ENCODE data around the gene UBE2QL1.
A peak's percentile ranks its signal among the peaks of the same experiment; 100 is the strongest.

The UBE2QL1 gene

DNA sequence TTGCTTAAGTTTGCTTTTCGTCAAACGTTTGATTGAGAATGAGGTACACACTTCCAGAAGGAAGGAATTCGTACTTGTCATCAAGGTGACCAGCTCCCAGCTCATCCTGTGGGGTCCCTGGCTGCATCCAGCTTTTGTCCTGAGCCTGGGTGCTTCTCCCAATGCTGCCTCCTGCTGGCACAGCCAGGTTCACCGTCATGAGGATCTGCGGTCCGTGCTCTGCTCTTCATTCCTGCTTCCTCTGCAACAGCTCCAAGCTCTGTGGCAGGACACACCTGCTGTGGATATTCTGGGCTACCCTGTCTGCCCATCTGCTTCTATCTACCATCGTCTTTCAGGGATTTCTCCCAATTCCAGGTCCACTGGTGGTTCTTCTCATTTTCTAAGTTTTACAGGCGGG lies 13.3 kb upstream of the UBE2QL1 start (continued):
- TF ChIP-seq, protein P1, sequence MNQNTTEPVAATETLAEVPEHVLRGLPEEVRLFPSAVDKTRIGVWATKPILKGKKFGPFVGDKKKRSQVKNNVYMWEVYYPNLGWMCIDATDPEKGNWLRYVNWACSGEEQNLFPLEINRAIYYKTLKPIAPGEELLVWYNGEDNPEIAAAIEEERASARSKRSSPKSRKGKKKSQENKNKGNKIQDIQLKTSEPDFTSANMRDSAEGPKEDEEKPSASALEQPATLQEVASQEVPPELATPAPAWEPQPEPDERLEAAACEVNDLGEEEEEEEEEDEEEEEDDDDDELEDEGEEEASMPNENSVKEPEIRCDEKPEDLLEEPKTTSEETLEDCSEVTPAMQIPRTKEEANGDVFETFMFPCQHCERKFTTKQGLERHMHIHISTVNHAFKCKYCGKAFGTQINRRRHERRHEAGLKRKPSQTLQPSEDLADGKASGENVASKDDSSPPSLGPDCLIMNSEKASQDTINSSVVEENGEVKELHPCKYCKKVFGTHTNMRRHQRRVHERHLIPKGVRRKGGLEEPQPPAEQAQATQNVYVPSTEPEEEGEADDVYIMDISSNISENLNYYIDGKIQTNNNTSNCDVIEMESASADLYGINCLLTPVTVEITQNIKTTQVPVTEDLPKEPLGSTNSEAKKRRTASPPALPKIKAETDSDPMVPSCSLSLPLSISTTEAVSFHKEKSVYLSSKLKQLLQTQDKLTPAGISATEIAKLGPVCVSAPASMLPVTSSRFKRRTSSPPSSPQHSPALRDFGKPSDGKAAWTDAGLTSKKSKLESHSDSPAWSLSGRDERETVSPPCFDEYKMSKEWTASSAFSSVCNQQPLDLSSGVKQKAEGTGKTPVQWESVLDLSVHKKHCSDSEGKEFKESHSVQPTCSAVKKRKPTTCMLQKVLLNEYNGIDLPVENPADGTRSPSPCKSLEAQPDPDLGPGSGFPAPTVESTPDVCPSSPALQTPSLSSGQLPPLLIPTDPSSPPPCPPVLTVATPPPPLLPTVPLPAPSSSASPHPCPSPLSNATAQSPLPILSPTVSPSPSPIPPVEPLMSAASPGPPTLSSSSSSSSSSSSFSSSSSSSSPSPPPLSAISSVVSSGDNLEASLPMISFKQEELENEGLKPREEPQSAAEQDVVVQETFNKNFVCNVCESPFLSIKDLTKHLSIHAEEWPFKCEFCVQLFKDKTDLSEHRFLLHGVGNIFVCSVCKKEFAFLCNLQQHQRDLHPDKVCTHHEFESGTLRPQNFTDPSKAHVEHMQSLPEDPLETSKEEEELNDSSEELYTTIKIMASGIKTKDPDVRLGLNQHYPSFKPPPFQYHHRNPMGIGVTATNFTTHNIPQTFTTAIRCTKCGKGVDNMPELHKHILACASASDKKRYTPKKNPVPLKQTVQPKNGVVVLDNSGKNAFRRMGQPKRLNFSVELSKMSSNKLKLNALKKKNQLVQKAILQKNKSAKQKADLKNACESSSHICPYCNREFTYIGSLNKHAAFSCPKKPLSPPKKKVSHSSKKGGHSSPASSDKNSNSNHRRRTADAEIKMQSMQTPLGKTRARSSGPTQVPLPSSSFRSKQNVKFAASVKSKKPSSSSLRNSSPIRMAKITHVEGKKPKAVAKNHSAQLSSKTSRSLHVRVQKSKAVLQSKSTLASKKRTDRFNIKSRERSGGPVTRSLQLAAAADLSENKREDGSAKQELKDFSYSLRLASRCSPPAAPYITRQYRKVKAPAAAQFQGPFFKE (tag by site-specific recombination; IDR thresholded peaks at IDR 0.05; ENCODE audit: borderline replicate concordance) = no peak
- no peak for TF ChIP-seq ZNF623 (tag by site-specific recombination; IDR thresholded peaks at IDR 0.05)
- TF ChIP-seq ZNF48 (tag by site-specific recombination; IDR thresholded peaks at IDR 0.05) = no peak
- no peak for TF ChIP-seq ZSCAN23 (tag by site-specific recombination; IDR thresholded peaks at IDR 0.05)
- no peak for TF ChIP-seq ZNF571 (tag by site-specific recombination; IDR thresholded peaks at IDR 0.05)
- TF ChIP-seq MEIS1 (CRISPR knock-in tag; IDR thresholded peaks at IDR 0.05; ENCODE audit: borderline replicate concordance) = no peak
- TF ChIP-seq, protein P2, sequence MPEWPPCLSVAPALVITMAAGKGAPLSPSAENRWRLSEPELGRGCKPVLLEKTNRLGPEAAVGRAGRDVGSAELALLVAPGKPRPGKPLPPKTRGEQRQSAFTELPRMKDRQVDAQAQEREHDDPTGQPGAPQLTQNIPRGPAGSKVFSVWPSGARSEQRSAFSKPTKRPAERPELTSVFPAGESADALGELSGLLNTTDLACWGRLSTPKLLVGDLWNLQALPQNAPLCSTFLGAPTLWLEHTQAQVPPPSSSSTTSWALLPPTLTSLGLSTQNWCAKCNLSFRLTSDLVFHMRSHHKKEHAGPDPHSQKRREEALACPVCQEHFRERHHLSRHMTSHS (tag by site-specific recombination; IDR thresholded peaks at IDR 0.05) = no peak

DNA sequence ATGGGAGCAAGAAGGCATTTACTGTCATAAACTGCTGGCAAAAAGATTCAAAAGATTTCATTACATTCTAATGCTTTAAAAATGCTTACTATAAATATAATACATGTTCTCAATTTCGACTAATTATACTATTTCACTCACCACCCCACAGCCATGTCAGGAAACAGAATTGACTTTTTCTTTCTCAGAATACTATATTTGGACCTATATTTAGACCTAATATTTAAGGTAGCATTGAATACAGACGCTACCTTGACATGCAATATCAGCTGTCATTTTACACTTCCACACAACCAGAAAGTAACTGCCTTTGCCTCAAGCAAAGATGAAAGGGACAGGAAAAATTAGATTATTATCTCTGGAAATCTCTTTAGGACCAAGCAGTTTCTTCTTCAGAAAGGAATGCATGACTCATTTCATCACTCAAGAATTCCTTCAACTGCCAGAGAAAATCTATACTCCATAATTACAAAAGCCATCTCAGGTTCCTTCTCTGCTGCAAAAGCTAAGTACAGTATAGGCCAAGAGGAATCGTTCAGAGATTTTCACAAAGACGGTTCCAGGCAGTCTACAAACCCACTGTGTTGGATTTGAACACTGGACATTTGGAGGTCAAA lies 11.8 kb upstream of the UBE2QL1 start:
- ChIA-PET CTCF (interaction anchor here (0.7 to 1.3 kb wide), 4 partner anchors 19 to 940 kb away, joined by 3 to 7 read pairs (median 4); no protein-coding TSS in a partner anchor), POLR2A (interaction anchor here (0.6 to 1.6 kb wide), 4 partner anchors 9 to 58 kb away, joined by 3 to 9 read pairs (median 4); partner anchors contain the start of genes MED10 and UBE2QL1)
- no peaks in the 10 kb centered on the region for H3K4me1 ChIP-seq (ENCODE audit: control insufficient read depth, insufficient read depth, low read length)
- H3K4me3 ChIP-seq (ENCODE audit: low read depth, low read length) = no peak overlapping the region
- peaks cover 4% of the 10 kb centered on the region; the same call in 1 of the 2 replicates for H3K9me3 ChIP-seq (ENCODE audit: control insufficient read depth, insufficient read depth, low read depth, low read length)
- H3K27ac ChIP-seq (ENCODE audit: extremely low read depth, low read depth, low read length) = no peak overlapping the region
- no peaks in the 10 kb centered on the region for H3K36me3 ChIP-seq (ENCODE audit: control insufficient read depth in 2 of 2, insufficient read depth in 1 of 2, low read length in 2 of 2)
- TF ChIP-seq ZNF366 (tag by site-specific recombination; conservative IDR thresholded peaks at IDR 0.05) (peak; percentile 26; the same call in 1 of the 2 replicates), ZNF24 (tag by site-specific recombination; IDR thresholded peaks at IDR 0.05) (no peak), KLF9 (tag by site-specific recombination; IDR thresholded peaks at IDR 0.05; ENCODE audit: low read depth) (no peak), ZNF621 (tag by site-specific recombination; IDR thresholded peaks at IDR 0.05) (no peak), IKZF3 (tag by site-specific recombination; IDR thresholded peaks at IDR 0.05) (no peak), ZNF600 (tag by site-specific recombination; IDR thresholded peaks at IDR 0.05) (peak; percentile 65), ZFP37 (tag by site-specific recombination; IDR thresholded peaks at IDR 0.05) (no peak), ZNF155 (tag by site-specific recombination; IDR thresholded peaks at IDR 0.05) (no peak), ZBTB8A (tag by site-specific recombination; IDR thresholded peaks at IDR 0.05) (no peak), TRIM28 (IDR thresholded peaks at IDR 0.05; ENCODE audit: borderline replicate concordance, low read length) (no peak), MYNN (tag by site-specific recombination; IDR thresholded peaks at IDR 0.05; ENCODE audit: borderline replicate concordance) (no peak), KLF10 (tag by site-specific recombination; IDR thresholded peaks at IDR 0.05) (no peak)
- TF ChIP-seq, protein P3, sequence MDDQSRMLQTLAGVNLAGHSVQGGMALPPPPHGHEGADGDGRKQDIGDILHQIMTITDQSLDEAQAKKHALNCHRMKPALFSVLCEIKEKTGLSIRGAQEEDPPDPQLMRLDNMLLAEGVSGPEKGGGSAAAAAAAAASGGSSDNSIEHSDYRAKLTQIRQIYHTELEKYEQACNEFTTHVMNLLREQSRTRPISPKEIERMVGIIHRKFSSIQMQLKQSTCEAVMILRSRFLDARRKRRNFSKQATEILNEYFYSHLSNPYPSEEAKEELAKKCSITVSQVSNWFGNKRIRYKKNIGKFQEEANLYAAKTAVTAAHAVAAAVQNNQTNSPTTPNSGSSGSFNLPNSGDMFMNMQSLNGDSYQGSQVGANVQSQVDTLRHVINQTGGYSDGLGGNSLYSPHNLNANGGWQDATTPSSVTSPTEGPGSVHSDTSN (CRISPR knock-in tag; IDR thresholded peaks at IDR 0.05) = no peak
- TF ChIP-seq, protein P4, sequence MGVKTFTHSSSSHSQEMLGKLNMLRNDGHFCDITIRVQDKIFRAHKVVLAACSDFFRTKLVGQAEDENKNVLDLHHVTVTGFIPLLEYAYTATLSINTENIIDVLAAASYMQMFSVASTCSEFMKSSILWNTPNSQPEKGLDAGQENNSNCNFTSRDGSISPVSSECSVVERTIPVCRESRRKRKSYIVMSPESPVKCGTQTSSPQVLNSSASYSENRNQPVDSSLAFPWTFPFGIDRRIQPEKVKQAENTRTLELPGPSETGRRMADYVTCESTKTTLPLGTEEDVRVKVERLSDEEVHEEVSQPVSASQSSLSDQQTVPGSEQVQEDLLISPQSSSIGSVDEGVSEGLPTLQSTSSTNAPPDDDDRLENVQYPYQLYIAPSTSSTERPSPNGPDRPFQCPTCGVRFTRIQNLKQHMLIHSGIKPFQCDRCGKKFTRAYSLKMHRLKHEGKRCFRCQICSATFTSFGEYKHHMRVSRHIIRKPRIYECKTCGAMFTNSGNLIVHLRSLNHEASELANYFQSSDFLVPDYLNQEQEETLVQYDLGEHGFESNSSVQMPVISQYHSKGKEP (tag by site-specific recombination; IDR thresholded peaks at IDR 0.05) = no peak
- TF ChIP-seq, protein P5, sequence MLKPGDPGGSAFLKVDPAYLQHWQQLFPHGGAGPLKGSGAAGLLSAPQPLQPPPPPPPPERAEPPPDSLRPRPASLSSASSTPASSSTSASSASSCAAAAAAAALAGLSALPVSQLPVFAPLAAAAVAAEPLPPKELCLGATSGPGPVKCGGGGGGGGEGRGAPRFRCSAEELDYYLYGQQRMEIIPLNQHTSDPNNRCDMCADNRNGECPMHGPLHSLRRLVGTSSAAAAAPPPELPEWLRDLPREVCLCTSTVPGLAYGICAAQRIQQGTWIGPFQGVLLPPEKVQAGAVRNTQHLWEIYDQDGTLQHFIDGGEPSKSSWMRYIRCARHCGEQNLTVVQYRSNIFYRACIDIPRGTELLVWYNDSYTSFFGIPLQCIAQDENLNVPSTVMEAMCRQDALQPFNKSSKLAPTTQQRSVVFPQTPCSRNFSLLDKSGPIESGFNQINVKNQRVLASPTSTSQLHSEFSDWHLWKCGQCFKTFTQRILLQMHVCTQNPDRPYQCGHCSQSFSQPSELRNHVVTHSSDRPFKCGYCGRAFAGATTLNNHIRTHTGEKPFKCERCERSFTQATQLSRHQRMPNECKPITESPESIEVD (tag by site-specific recombination; IDR thresholded peaks at IDR 0.05) = 0 out of 2 replicates have a peak, but pooled peaks have one; percentile 45
- TF ChIP-seq, protein P6, sequence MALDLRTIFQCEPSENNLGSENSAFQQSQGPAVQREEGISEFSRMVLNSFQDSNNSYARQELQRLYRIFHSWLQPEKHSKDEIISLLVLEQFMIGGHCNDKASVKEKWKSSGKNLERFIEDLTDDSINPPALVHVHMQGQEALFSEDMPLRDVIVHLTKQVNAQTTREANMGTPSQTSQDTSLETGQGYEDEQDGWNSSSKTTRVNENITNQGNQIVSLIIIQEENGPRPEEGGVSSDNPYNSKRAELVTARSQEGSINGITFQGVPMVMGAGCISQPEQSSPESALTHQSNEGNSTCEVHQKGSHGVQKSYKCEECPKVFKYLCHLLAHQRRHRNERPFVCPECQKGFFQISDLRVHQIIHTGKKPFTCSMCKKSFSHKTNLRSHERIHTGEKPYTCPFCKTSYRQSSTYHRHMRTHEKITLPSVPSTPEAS (tag by site-specific recombination; IDR thresholded peaks at IDR 0.05) = no peak

Measured in HEK293 (cell line).